ENCODE measurements around the gene ERGIC2. TPM values are rescaled to one million over a fixed set of nuclear protein-coding genes. Genes with fewer than 3 reads are reported as not detected.
A peak's percentile ranks its signal among the peaks of the same experiment; 100 is the strongest.

ERGIC2 gene
- total RNA-seq, 1 donor from 2014 or later, result 53.7 TPM

DNA sequence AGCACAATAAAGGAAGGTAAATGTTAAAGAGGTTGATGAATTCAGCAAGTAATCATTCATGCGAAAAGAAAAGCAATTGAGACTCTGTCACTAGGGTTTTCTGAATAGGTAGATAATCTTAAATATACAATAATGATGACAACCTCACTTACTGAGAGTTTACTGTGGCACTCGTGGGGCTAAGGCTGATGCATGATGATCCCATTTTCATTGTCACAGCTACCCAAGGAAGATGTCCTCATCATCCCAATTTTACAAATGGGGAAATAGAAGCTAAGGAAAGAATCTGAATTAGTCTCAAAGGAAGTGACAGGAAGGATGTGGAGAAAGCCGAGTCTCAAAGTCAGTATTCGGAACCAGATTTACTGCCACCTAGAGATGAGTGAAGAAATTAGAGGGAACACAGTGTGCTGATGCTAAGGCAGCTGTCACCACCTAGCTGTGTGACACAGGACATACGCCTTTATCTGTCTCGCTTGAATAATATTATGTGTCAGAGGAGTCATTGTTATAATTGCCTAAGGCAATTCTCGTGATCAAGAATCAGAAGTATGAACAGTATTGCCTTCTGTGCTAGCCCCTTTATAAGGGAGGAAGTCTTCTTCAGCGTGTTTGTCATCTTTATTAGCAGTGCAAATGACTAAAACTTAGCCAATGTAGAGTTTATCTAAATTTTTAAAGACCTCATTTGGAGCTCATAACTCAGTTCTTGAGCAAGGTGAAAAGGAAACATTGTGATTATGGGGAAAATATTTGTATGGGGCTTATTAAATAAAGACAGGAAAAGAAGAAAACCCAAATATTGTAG is 63.2 kb downstream of the ERGIC2 start:
- peak; percentile 37 for DNase-seq (ENCODE audit: low read depth)
- TF ChIP-seq, protein P1, sequence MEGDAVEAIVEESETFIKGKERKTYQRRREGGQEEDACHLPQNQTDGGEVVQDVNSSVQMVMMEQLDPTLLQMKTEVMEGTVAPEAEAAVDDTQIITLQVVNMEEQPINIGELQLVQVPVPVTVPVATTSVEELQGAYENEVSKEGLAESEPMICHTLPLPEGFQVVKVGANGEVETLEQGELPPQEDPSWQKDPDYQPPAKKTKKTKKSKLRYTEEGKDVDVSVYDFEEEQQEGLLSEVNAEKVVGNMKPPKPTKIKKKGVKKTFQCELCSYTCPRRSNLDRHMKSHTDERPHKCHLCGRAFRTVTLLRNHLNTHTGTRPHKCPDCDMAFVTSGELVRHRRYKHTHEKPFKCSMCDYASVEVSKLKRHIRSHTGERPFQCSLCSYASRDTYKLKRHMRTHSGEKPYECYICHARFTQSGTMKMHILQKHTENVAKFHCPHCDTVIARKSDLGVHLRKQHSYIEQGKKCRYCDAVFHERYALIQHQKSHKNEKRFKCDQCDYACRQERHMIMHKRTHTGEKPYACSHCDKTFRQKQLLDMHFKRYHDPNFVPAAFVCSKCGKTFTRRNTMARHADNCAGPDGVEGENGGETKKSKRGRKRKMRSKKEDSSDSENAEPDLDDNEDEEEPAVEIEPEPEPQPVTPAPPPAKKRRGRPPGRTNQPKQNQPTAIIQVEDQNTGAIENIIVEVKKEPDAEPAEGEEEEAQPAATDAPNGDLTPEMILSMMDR (IDR thresholded peaks at IDR 0.05; ENCODE audit: insufficient read depth, low read length, poor library complexity, severe bottlenecking), result peak; percentile 74
- Histone ChIP-seq H3K36me3 (ENCODE audit: control insufficient read depth, insufficient read depth, low read length) (no peaks in the 10 kb centered on the region), H3K27me3 (ENCODE audit: control insufficient read depth, insufficient read depth, low read length) (no peaks in the 10 kb centered on the region), H3K4me3 (ENCODE audit: low read depth, low read length) (no peak overlapping the region)

DNA sequence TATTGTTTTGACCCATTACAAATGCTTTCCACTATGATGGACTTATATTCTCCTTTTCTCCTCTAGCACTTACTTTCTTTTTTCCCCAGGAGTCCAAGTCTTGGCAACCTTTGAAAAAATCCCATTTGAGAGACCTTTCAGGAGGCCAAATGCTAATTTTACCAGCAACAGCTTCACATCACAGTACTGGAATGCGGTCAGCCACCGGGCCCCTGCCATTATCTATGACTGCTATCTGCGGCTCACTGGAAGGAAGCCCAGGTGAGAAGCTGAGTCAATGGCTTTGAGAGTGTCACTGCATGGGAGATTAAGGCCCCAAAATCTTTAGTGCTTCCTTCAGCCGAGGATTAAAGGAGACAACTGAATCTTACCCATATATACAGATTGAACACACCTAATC is 64.2 kb downstream of the ERGIC2 start:
- H3K27me3 ChIP-seq (ENCODE audit: control insufficient read depth, insufficient read depth, low read length), result no peaks in the 10 kb centered on the region
- no peak overlapping the region for H3K4me3 ChIP-seq (ENCODE audit: low read depth, low read length)
- TF ChIP-seq, protein P1 (IDR thresholded peaks at IDR 0.05; ENCODE audit: insufficient read depth, low read length, poor library complexity, severe bottlenecking), result no peak
- peak; percentile 12 for DNase-seq (ENCODE audit: low read depth)
- H3K36me3 ChIP-seq (ENCODE audit: control insufficient read depth, insufficient read depth, low read length), result no peaks in the 10 kb centered on the region

DNA sequence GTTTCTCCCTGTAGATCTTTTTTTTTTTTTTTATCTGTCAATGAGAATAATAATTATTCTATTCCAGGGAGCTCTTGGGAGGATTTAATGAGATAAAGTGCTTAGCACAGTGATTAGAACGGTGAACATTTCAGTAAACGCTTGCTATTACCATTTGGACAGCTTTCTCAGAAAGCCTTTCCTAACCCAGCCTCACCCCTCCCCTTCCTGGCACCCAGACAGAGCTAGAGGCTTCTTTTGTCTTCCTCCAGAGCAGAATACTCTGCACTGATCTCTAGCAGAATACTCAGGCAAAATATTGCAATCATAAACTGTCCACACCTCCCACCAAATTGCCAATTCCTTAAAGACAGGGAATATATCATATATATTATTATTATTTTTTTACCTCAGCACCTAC is 66.6 kb downstream of the ERGIC2 start:
- Histone ChIP-seq H3K36me3 (ENCODE audit: control insufficient read depth, insufficient read depth, low read length) (no peaks in the 10 kb centered on the region), H3K4me3 (ENCODE audit: low read depth, low read length) (no peak overlapping the region), H3K27me3 (ENCODE audit: control insufficient read depth, insufficient read depth, low read length) (no peaks in the 10 kb centered on the region)
- DNase-seq (ENCODE audit: low read depth), result no peak
- TF ChIP-seq, protein P1 (IDR thresholded peaks at IDR 0.05; ENCODE audit: insufficient read depth, low read length, poor library complexity, severe bottlenecking), result no peak

DNA sequence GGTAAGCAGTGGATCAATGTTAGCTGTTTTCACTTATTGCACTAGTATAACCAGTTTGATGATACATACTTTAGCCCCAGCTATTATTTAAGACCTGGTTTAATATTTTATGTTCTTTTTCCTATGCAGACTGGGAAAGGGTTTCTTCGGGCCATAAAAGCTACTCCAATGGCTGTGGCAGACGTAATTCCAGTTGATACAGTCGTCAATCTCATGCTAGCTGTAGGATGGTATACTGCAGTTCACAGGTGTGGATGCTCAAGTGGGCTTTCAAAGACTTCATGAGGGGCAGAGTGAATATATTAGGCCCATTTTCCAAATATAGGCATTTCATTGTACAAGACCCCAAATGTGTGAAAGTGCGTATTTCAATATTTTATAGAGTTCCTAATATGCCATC is 70.1 kb downstream of the ERGIC2 start:
- H3K27me3 ChIP-seq (ENCODE audit: control insufficient read depth, insufficient read depth, low read length), result no peaks in the 10 kb centered on the region
- H3K4me3 ChIP-seq (ENCODE audit: low read depth, low read length), result no peak overlapping the region
- TF ChIP-seq, protein P1 (IDR thresholded peaks at IDR 0.05; ENCODE audit: insufficient read depth, low read length, poor library complexity, severe bottlenecking), result no peak
- no peaks in the 10 kb centered on the region for H3K36me3 ChIP-seq (ENCODE audit: control insufficient read depth, insufficient read depth, low read length)
- DNase-seq (ENCODE audit: low read depth), result no peak

DNA sequence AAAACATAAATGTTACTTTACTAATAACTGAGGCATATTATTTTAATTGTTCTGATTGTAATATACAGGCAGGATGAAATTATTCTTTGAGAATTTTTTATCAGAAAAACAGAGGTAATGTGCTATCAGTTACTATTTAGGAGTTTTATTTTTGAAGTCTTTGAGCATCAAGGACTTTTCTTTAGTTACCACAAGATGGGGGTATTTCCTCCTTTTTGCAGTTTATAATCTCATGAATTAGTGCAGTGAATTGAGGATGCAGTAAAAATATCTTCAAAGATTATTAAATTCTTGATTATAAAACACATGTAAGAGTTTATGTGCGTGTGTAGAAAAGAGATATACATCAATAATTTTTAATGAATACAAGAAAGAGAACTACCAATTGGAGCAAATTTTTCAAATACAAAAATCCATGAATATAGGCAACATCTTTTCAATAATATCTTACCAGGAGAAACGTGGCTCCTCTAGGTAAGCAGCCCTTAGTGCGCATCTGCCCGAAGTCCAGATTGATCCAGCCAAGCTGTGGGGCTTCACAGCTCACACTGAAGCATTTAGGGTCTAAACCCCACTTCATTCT is 71.6 kb downstream of the ERGIC2 start:
- DNase-seq (ENCODE audit: low read depth), result no peak
- H3K4me3 ChIP-seq (ENCODE audit: low read depth, low read length), result no peak overlapping the region
- TF ChIP-seq, protein P1 (IDR thresholded peaks at IDR 0.05; ENCODE audit: insufficient read depth, low read length, poor library complexity, severe bottlenecking), result peak; percentile 28
- no peaks in the 10 kb centered on the region for H3K36me3 ChIP-seq (ENCODE audit: control insufficient read depth, insufficient read depth, low read length)
- H3K27me3 ChIP-seq (ENCODE audit: control insufficient read depth, insufficient read depth, low read length), result no peaks in the 10 kb centered on the region

Measured in kidney epithelial cell (primary cell).